ENCODE measurements around the gene CST11. TPM values are rescaled to one million over a fixed set of nuclear protein-coding genes. Genes with fewer than 3 reads are reported as not detected.
"Not testable (repeated sequence)": the region's sequence is repeated elsewhere in the genome, so short reads cannot be mapped to it uniquely, and the experiment has no call there.

CST11 gene
- total RNA-seq, 4 donors from 2014 or later, result not detected

- DNase-seq, result no peak
- TF ChIP-seq POLR2A (IDR thresholded peaks at IDR 0.05) (no peak), CTCF (IDR thresholded peaks at IDR 0.05 in 4 of 5, conservative IDR thresholded peaks at IDR 0.05 in 1 of 5) (no peak)
- H3K4me1 ChIP-seq, result no peaks in the 10 kb centered on the region
- H3K27me3 ChIP-seq, result no peaks in the 10 kb centered on the region
- intact Hi-C loops (cut with DNase I; ENCODE audit: low total_unique reads) (no loop called here), in situ Hi-C loops (cut with MboI; ENCODE audit: low sequenced_read_pairs in 4 of 4) (no loop called here)
- no peaks in the 10 kb centered on the region for H3K36me3 ChIP-seq
- ATAC-seq, result no peak
- no peaks in the 10 kb centered on the region for H3K9me3 ChIP-seq
- H3K27ac ChIP-seq, result no peak overlapping the region
- H3K4me3 ChIP-seq, result no peak overlapping the region
These were observed 22.7 kb upstream of the CST11 start for GRCh38 chr20:23475395-23475794.

GRCh38 chr20:23473293-23473692 lies 20.6 kb upstream of the CST11 start:
- H3K4me1 ChIP-seq; H3K27ac ChIP-seq; in situ Hi-C loops (cut with MboI; ENCODE audit: low sequenced_read_pairs in 4 of 4); DNase-seq; H3K36me3 ChIP-seq; H3K27me3 ChIP-seq; H3K4me3 ChIP-seq; H3K9me3 ChIP-seq; ATAC-seq; intact Hi-C loops (cut with DNase I; ENCODE audit: low total_unique reads): not testable (repeated sequence)

DNA sequence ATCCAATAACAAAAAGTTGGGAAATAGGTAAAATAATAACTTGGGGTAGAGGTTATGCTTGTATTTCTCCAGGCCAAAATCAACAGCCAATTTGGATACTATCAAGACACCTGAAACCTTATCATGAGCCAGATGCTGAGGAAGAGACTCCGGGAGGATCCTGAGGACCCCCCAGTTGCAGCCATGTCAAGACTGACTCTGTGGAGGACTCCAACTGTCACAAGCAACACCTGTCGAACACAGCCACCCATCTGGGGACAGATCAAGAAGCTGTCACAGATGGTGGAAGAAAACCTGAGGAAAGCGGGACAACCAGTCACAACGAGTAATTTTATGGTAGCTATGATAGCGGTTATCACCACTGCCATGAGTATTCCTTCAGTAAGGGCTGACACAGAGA lies 19.6 kb upstream of the CST11 start:
- H3K4me3 ChIP-seq; intact Hi-C loops (cut with DNase I; ENCODE audit: low total_unique reads); in situ Hi-C loops (cut with MboI; ENCODE audit: low sequenced_read_pairs in 4 of 4); ATAC-seq; H3K4me1 ChIP-seq; DNase-seq; H3K27me3 ChIP-seq; H3K9me3 ChIP-seq; H3K36me3 ChIP-seq; H3K27ac ChIP-seq: not testable (repeated sequence)

DNA sequence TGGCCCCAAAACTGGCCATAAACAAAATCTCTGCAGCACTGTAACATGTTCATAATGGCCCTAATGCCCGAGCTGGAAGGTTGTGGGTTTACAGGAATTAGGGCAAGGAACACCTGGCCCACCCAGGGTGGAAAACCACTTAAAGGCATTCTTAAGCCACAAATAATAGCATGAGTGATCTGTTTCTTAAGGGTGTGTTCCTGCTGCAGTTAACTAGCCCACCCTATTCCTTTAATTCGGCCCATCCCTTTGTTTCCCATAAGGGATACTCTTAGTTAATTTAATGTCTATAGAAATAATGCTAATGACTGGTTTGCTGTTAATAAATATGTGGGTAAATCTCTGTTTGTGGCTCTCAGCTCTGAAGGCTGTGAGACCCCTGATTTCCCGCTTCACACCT lies 14.3 kb upstream of the CST11 start:
- intact Hi-C loops (cut with DNase I; ENCODE audit: low total_unique reads), result not testable (repeated sequence)

GRCh38 chr20:23461180-23461579 lies 8.5 kb upstream of the CST11 start:
- TF ChIP-seq CTCF (IDR thresholded peaks at IDR 0.05 in 4 of 5, conservative IDR thresholded peaks at IDR 0.05 in 1 of 5), result no peak
- TF ChIP-seq POLR2A (IDR thresholded peaks at IDR 0.05), result no peak
- intact Hi-C loops (cut with DNase I; ENCODE audit: low total_unique reads), result no loop called here
- no peak for DNase-seq
- no peaks in the 10 kb centered on the region for H3K27me3 ChIP-seq
- H3K36me3 ChIP-seq, result no peaks in the 10 kb centered on the region
- H3K27ac ChIP-seq, result no peak overlapping the region
- no peak overlapping the region for H3K4me3 ChIP-seq
- no peaks in the 10 kb centered on the region for H3K9me3 ChIP-seq
- in situ Hi-C loops (cut with MboI; ENCODE audit: low sequenced_read_pairs in 4 of 4), result no loop called here
- ATAC-seq, result no peak
- H3K4me1 ChIP-seq, result no peaks in the 10 kb centered on the region

More for the DNA sequence above, 14.3 kb upstream of the CST11 start:
- ATAC-seq; H3K9me3 ChIP-seq; H3K4me3 ChIP-seq; H3K27me3 ChIP-seq; in situ Hi-C loops (cut with MboI; ENCODE audit: low sequenced_read_pairs in 4 of 4); DNase-seq; H3K36me3 ChIP-seq; H3K27ac ChIP-seq; H3K4me1 ChIP-seq: not testable (repeated sequence)

DNA sequence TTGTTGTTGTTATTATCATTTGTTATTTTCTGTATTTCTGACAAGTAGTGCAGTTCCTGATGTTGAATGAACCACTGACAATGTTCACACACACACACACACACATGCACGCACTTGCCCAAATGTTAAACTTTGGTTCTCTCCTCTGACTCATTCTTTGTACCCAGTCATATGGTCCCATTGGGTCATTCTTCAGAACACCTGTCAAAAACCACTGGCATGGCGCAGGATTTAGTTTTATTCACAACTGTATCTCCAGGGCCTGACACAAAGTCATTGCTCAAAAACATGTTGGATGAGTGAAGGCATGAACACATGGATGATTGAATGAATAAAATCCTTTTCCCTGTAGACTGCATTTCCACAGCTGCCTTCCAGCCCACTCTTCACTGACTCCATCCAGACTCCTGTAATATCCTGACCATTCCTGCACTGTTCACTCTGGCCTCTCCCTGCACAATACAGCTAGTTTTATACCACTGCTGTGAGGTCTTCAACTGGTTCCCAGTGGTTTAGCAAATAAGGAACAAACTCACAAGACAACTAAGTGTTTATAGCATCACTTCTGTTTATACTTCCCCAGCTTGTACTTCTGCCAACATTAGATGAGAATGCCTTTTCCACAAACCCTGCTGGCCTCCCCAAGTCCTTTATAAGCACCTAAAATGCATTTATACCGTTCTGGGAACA lies 6.9 kb upstream of the CST11 start:
- no peak for DNase-seq
- H3K9me3 ChIP-seq, result no peaks in the 10 kb centered on the region
- H3K27ac ChIP-seq, result no peak overlapping the region
- no peaks in the 10 kb centered on the region for H3K36me3 ChIP-seq
- ATAC-seq, result no peak
- in situ Hi-C loops (cut with MboI; ENCODE audit: low sequenced_read_pairs in 4 of 4) (no loop called here), intact Hi-C loops (cut with DNase I; ENCODE audit: low total_unique reads) (no loop called here)
- no peak overlapping the region for H3K4me3 ChIP-seq
- H3K4me1 ChIP-seq, result no peaks in the 10 kb centered on the region
- TF ChIP-seq POLR2A (IDR thresholded peaks at IDR 0.05), result no peak
- TF ChIP-seq CTCF (IDR thresholded peaks at IDR 0.05 in 4 of 5, conservative IDR thresholded peaks at IDR 0.05 in 1 of 5), result no peak
- H3K27me3 ChIP-seq, result peaks cover 0 to 2% (median 0%) of the 10 kb centered on the region in 3 donors
